Calu3 (cell line): ENCODE measurements around the gene PCID2. TPM values are rescaled to one million over a fixed set of nuclear protein-coding genes. Genes with fewer than 3 reads are reported as not detected.

Source experiments
- BruUV-seq: library from RNA; stranded (reverse); fragments of 400-500 nt; replicated peaks from 2 replicates; lab custom pipeline; 2021; lab: Mats Ljungman, UMichigan
- CTCF ChIA-PET: fragments of 300-600 bp; sonication (Branson Sonifier 250); formaldehyde crosslinking; loops from one replicate; lab custom pipeline; 2022; ENCODE audit warnings: antibody characterized with exemption; lab: Charles Lee
- DNase-seq: peaks from one replicate; pipeline ENCODE4 v3.0.0; 2022
- H3K27ac Mint-ChIP-seq: one replicate; pipeline ENCODE4 v1.8.0; 2022; ENCODE audit warnings: mixed read lengths; ENCODE audit not compliant: unreplicated experiment
- H3K27me3 Mint-ChIP-seq: one replicate; pipeline ENCODE4 v1.8.0; 2022; ENCODE audit warnings: mixed read lengths; ENCODE audit not compliant: unreplicated experiment
- H3K36me3 Mint-ChIP-seq: one replicate; pipeline ENCODE4 v1.8.0; 2022; ENCODE audit warnings: mild to moderate bottlenecking, moderate library complexity, mixed read lengths; ENCODE audit not compliant: insufficient read depth, unreplicated experiment
- H3K4me1 Mint-ChIP-seq: one replicate; pipeline ENCODE4 v1.8.0; 2022; ENCODE audit warnings: mild to moderate bottlenecking, low read depth, mixed read lengths; ENCODE audit not compliant: unreplicated experiment
- H3K4me3 Mint-ChIP-seq: one replicate; pipeline ENCODE4 v1.8.0; 2022; ENCODE audit warnings: mild to moderate bottlenecking, low read depth, moderate library complexity, mixed read lengths; ENCODE audit not compliant: unreplicated experiment
- H3K9me3 Mint-ChIP-seq: one replicate; pipeline ENCODE4 v1.8.0; 2022; ENCODE audit warnings: low read depth, mixed read lengths; ENCODE audit not compliant: unreplicated experiment
- intact Hi-C: fragments of 100-400 bp; cut with micrococcal nuclease; formaldehyde crosslinking; loops from one replicate; pipeline ENCODE4 v1.10.0; 2022; ENCODE audit not compliant: unreplicated experiment
- total RNA-seq: library from RNA; stranded (reverse); gene quantifications from 2 replicates; pipeline ENCODE4 v1.2.3, GENCODE V29; 2022
- TF ChIP-seq, protein P1 (sequence below): fragments of 200-600 bp; IDR thresholded peaks from one replicate; pipeline ENCODE4 v1.8.0; 2022; ENCODE audit warnings: antibody characterized with exemption; ENCODE audit not compliant: unreplicated experiment

Gene PCID2
- total RNA-seq, 1 experiment from 2014 or later, result 21.2 TPM

GRCh38 chr13:113205428-113205931 lies 3.0 kb downstream of the PCID2 start:
- DNase-seq, result no peak

DNA sequence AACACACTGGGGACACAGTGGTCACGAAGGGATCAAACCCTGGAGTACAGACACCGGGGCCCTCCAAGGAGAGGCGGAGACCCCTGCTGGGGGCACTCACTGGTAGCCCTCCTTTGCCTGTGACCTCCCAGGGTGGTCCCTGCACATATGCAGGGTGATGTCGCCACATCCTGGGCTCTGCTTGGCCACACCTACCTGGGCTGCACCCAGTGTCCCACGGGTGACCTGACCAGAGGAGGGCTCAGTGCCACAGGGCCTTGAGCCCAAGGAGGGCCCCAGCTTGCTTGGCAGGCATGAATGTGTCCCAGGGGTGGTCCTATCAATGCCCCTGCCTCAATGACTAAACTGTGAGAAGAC lies 4.1 kb downstream of the PCID2 start:
- no TSS peak for BruUV-seq
- CTCF ChIA-PET, result no interaction called here
- Mint-ChIP-seq H3K27ac (no peak overlapping the region), H3K36me3 (peaks cover 14% of the 10 kb centered on the region), H3K4me3 (no peak overlapping the region), H3K27me3 (no peaks in the 10 kb centered on the region), H3K9me3 (no peaks in the 10 kb centered on the region), H3K4me1 (no peaks in the 10 kb centered on the region)
- DNase-seq, result no peak
- intact Hi-C loops, result no loop called here
- TF ChIP-seq, protein P1, sequence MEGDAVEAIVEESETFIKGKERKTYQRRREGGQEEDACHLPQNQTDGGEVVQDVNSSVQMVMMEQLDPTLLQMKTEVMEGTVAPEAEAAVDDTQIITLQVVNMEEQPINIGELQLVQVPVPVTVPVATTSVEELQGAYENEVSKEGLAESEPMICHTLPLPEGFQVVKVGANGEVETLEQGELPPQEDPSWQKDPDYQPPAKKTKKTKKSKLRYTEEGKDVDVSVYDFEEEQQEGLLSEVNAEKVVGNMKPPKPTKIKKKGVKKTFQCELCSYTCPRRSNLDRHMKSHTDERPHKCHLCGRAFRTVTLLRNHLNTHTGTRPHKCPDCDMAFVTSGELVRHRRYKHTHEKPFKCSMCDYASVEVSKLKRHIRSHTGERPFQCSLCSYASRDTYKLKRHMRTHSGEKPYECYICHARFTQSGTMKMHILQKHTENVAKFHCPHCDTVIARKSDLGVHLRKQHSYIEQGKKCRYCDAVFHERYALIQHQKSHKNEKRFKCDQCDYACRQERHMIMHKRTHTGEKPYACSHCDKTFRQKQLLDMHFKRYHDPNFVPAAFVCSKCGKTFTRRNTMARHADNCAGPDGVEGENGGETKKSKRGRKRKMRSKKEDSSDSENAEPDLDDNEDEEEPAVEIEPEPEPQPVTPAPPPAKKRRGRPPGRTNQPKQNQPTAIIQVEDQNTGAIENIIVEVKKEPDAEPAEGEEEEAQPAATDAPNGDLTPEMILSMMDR, result no peak

More at GRCh38 chr13:113205428-113205931, 3.0 kb downstream of the PCID2 start:
- TF ChIP-seq, protein P1, result no peak
- Mint-ChIP-seq H3K9me3 (no peaks in the 10 kb centered on the region), H3K4me1 (no peaks in the 10 kb centered on the region), H3K27me3 (no peaks in the 10 kb centered on the region), H3K36me3 (peaks cover 14% of the 10 kb centered on the region), H3K4me3 (no peak overlapping the region), H3K27ac (no peak overlapping the region)
- BruUV-seq, result no TSS peak
- CTCF ChIA-PET, result no interaction called here
- intact Hi-C loops, result no loop called here

- intact Hi-C loops, result no loop called here
- CTCF ChIA-PET, result no interaction called here
- TF ChIP-seq, protein P1, result no peak
- Mint-ChIP-seq H3K4me1 (no peaks in the 10 kb centered on the region), H3K27me3 (no peaks in the 10 kb centered on the region), H3K27ac (no peak overlapping the region), H3K36me3 (peaks cover 14% of the 10 kb centered on the region), H3K4me3 (no peak overlapping the region), H3K9me3 (no peaks in the 10 kb centered on the region)
- no peak for DNase-seq
- no TSS peak for BruUV-seq
Measured at GRCh38 chr13:113203507-113204377, 4.7 kb downstream of the PCID2 start.

- Mint-ChIP-seq H3K4me1 (no peaks in the 10 kb centered on the region), H3K4me3 (no peak overlapping the region), H3K9me3 (no peaks in the 10 kb centered on the region), H3K27ac (no peak overlapping the region), H3K36me3 (peaks cover 11% of the 10 kb centered on the region), H3K27me3 (no peaks in the 10 kb centered on the region)
- TF ChIP-seq, protein P1, result no peak
- no peak for DNase-seq
- intact Hi-C loops, result no loop called here
- CTCF ChIA-PET, result no interaction called here
- no TSS peak for BruUV-seq
Measured at GRCh38 chr13:113202912-113203311, 5.6 kb downstream of the PCID2 start.
